Lung (tissue), 12 donors: ENCODE data around the gene PPP1R13B. TPM values are rescaled to one million over a fixed set of nuclear protein-coding genes. Genes with fewer than 3 reads are reported as not detected.

ENCODE experiments used
- ATAC-seq: fragments of 200-7000 bp; cut with Tn5 transposase; one replicate; pipeline ENCODE4 v1.9.1; 2020; ENCODE audit warnings: moderate number of reproducible peaks; ENCODE audit not compliant: insufficient read depth, low FRiP score
- DNase-seq, 3 donors: peaks; one replicate each; pipeline ENCODE4 v3.0.0-alpha.2; 2013 to 2017
- H3K27ac ChIP-seq, 2 donors: one replicate each; pipeline ENCODE4 v1.5.1; 2013; ENCODE audit warnings: mild to moderate bottlenecking in 2 of 2, moderate library complexity in 2 of 2, control low read depth in 1 of 2, inconsistent platforms in 1 of 2, low read depth in 1 of 2, low read length in 1 of 2
- H3K27me3 ChIP-seq, 3 donors: one replicate each; pipeline ENCODE4 v1.5.1; 2013; ENCODE audit warnings: low read length in 2 of 3; ENCODE audit not compliant: control insufficient read depth in 3 of 3, insufficient read depth in 3 of 3
- H3K36me3 ChIP-seq, 4 donors: one replicate each; pipeline ENCODE4 v1.5.1; 2013; ENCODE audit warnings: low read length in 4 of 4, mild to moderate bottlenecking in 1 of 4, moderate library complexity in 1 of 4; ENCODE audit not compliant: control insufficient read depth in 4 of 4, insufficient read depth in 4 of 4
- H3K4me1 ChIP-seq, 5 donors: one replicate each; pipeline ENCODE4 v1.5.1; 2013; ENCODE audit warnings: low read length in 5 of 5, mild to moderate bottlenecking in 2 of 5, moderate library complexity in 1 of 5; ENCODE audit not compliant: control insufficient read depth in 5 of 5, insufficient read depth in 5 of 5
- H3K4me3 ChIP-seq: one replicate; pipeline ENCODE4 v1.5.1; 2013; ENCODE audit warnings: mild to moderate bottlenecking, control low read depth, moderate library complexity
- H3K9ac ChIP-seq, 2 donors: one replicate each; pipeline ENCODE4 v1.5.1; 2013; ENCODE audit warnings: low read length in 2 of 2, control low read depth in 1 of 2; ENCODE audit not compliant: insufficient read depth in 1 of 2
- H3K9me3 ChIP-seq, 4 donors: one replicate each; pipeline ENCODE4 v1.5.1; 2013; ENCODE audit warnings: low read length in 3 of 4, mild to moderate bottlenecking in 1 of 4, moderate library complexity in 1 of 4; ENCODE audit not compliant: control insufficient read depth in 4 of 4, insufficient read depth in 3 of 4
- CTCF ChIP-seq: IDR thresholded peaks from 2 replicates; pipeline ENCODE4 v1.5.1; 2012; ENCODE audit warnings: mild to moderate bottlenecking; ENCODE audit errors: control extremely low read depth, extremely low read depth
- WGBS, 2 donors: extraction: QIAGEN DNeasy Blood & Tissue Kit; methylation state at CpG; one replicate each; pipeline ENCODE4 v1.1.7; 2013; 5-methylcytosine and 5-hydroxymethylcytosine counted together
- polyA plus RNA-seq, 2 donors: library from polyadenylated mRNA; stranded (reverse); fragments of 200-250 nt; gene quantifications; one replicate each; pipeline ENCODE4 v1.2.1, GENCODE V29; 2013
- total RNA-seq, 2 donors: library from RNA; depleted of rRNA in 1 of 2; stranded (reverse); fragments of >200 nt in 1 of 2; gene quantifications; one replicate each; pipeline ENCODE4 v1.2.1, GENCODE V29; 2014 to 2021
- donor health status: control.
- donor health status: control.
- donor health status: Bipolar disorder and iron deficiency.
- donor health status: healthy.
- donor health status: DM: yes; HTN: yes; CAD: no.

PPP1R13B gene
- total and polyA plus RNA-seq, 4 donors = 12.0 to 66.6 (median 38.4) TPM

- Histone ChIP-seq H3K4me3 (no peak overlapping the region), H3K9ac (no peak overlapping the region), H3K27ac (no peak overlapping the region), H3K27me3 (no peaks in the 10 kb centered on the region), H3K36me3 (no peaks in the 10 kb centered on the region), H3K9me3 (no peaks in the 10 kb centered on the region), H3K4me1 (peaks cover 0 to 28% (median 16%) of the 10 kb centered on the region in 5 donors)
- no peak for TF ChIP-seq CTCF
- DNase-seq (no peak), ATAC-seq (no peak)
- 76 to 79% methylated on average over 6 of the region's 6 CpGs for WGBS, 2 donors
Measured at GRCh38 chr14:103857256-103857655, 9.9 kb upstream of the PPP1R13B start.

- no peak overlapping the region for H3K9ac ChIP-seq
- WGBS, 2 donors = 62 to 67% methylated on average over 7 of the region's 7 CpGs
- no peaks in the 10 kb centered on the region for H3K27me3 ChIP-seq
- ATAC-seq (no peak), DNase-seq (no peak)
- peak overlapping the region in 1 of 2 donors; percentile 87 for H3K27ac ChIP-seq
- H3K4me3 ChIP-seq = no peak overlapping the region
- TF ChIP-seq CTCF = no peak
- H3K4me1 ChIP-seq = peaks cover 0 to 24% (median 16%) of the 10 kb centered on the region in 5 donors
- H3K9me3 ChIP-seq = no peaks in the 10 kb centered on the region
- H3K36me3 ChIP-seq = no peaks in the 10 kb centered on the region
Measured at GRCh38 chr14:103856607-103857006, 9.2 kb upstream of the PPP1R13B start.

- no peak for ATAC-seq
- 87 to 89% methylated on average over 8 of the region's 8 CpGs for WGBS, 2 donors
- no peak for DNase-seq
- Histone ChIP-seq H3K4me1 (peaks cover 0 to 21% (median 16%) of the 10 kb centered on the region in 5 donors), H3K4me3 (no peak overlapping the region), H3K36me3 (no peaks in the 10 kb centered on the region), H3K9me3 (no peaks in the 10 kb centered on the region), H3K27me3 (no peaks in the 10 kb centered on the region), H3K9ac (peak overlapping the region in 1 of 2 donors; percentile 52), H3K27ac (peak overlapping the region in 1 of 2 donors; percentile 87)
- TF ChIP-seq CTCF = no peak
Measured at GRCh38 chr14:103856105-103856504, 8.7 kb upstream of the PPP1R13B start.

- Histone ChIP-seq H3K9me3 (no peaks in the 10 kb centered on the region), H3K4me3 (no peak overlapping the region), H3K4me1 (peaks cover 0 to 21% (median 16%) of the 10 kb centered on the region in 5 donors), H3K27ac (peak overlapping the region in 1 of 2 donors; percentile 87), H3K27me3 (no peaks in the 10 kb centered on the region), H3K9ac (peak overlapping the region in 1 of 2 donors; percentile 52), H3K36me3 (no peaks in the 10 kb centered on the region)
- 62 to 71% methylated on average over 6 of the region's 6 CpGs for WGBS, 2 donors
- ATAC-seq (no peak), DNase-seq (no peak)
- no peak for TF ChIP-seq CTCF
Measured at GRCh38 chr14:103855734-103856095, 8.3 kb upstream of the PPP1R13B start.
